Left colon (tissue), 2 donors: Measurements from ENCODE around the gene PDE4DIP. TPM values are rescaled to one million over a fixed set of nuclear protein-coding genes. Genes with fewer than 3 reads are reported as not detected.
A peak's percentile ranks its signal among the peaks of the same experiment; 100 is the strongest.
"Not testable (repeated sequence)": the region's sequence is repeated elsewhere in the genome, so short reads cannot be mapped to it uniquely, and the experiment has no call there.

Experiments
- ATAC-seq: fragments of 200-7000 bp; cut with Tn5 transposase; one replicate; pipeline ENCODE4 v1.9.1; 2020; ENCODE audit warnings: mild to moderate bottlenecking, moderate library complexity
- DNase-seq, 2 donors: peaks; one replicate each; pipeline ENCODE4 v3.0.0-alpha.2; 2020
- intact Hi-C, 2 donors: fragments of 100-400 bp; cut with DNase I in 1 of 2; cut with micrococcal nuclease in 1 of 2; formaldehyde crosslinking; loops; one replicate each; pipeline versions ENCODE4 v1.11.2 to v1.14.0; 2022; cut with DNase I, micrococcal nuclease
- total RNA-seq, 2 donors: library from RNA; stranded (reverse); fragmentation: NEBNext Ultra II Directional; extraction: Animal tissue kit (Norgen Biotek cat#: 25700); gene quantifications; one replicate each; pipeline ENCODE4 v1.2.1, GENCODE V29; 2021
- donor health status: DM: no; HTN: no; CAD: no.
- donor health status: DM: yes; HTN: yes; CAD: no.

Gene PDE4DIP
- total RNA-seq, 2 donors from 2014 or later: 50.6 to 74.1 TPM

DNA sequence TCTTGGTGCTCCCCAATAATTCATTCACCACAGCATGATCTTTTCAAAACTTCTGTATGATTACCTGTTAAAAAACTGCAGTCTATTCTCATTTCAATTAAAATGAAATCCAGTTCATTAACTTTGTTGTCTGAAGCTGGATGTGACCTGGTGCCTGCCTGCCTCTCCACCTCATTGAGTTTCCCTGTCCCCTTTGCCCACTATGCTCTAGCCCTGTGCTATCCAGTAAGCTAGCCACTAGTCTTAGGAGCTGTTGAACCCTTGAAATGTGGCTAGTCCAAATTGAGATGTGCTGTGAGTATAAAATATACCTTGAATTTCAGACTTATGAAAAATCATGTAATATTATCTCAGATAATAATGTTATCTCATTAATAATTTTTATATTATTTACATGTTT is 114.1 kb downstream of the PDE4DIP start:
- ATAC-seq, intact Hi-C loops, DNase-seq: not testable (repeated sequence)

DNA sequence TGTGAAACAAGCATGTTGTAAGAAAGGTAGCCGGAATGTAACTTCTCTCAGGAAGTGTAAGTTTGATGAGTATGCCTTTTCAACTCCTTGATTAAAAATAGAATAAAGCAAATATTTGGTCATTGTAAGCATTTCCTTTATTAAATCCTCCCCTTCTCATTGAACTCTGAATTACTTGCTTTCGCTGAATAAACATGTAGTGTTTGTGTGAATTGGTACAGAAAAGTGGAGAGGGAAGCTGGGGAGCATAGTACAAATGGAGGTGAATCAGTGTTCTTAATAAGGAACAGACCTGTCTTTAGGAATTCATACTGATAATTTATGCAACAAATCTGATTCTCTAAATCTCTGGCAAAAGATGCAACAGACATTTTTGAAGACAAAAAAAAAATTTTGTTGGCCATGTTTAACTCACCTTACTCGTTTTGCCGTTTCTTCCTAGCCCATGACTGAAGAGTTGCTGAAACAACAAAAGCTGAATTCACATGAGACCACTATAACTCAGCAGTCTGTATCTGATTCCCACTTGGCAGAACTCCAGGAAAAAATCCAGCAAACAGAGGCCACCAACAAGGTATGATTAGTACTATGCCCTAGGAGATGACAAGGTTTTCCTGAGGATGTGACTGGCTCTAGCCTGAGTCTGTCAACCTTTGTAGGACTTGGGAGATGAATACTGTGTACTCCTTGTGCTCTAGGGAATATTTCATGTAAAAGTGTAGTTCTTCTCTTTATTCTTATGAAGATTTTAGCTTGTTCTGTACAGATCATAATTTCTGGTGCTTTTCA is 116.2 kb downstream of the PDE4DIP start:
- DNase-seq, ATAC-seq, intact Hi-C loops: not testable (repeated sequence)

DNA sequence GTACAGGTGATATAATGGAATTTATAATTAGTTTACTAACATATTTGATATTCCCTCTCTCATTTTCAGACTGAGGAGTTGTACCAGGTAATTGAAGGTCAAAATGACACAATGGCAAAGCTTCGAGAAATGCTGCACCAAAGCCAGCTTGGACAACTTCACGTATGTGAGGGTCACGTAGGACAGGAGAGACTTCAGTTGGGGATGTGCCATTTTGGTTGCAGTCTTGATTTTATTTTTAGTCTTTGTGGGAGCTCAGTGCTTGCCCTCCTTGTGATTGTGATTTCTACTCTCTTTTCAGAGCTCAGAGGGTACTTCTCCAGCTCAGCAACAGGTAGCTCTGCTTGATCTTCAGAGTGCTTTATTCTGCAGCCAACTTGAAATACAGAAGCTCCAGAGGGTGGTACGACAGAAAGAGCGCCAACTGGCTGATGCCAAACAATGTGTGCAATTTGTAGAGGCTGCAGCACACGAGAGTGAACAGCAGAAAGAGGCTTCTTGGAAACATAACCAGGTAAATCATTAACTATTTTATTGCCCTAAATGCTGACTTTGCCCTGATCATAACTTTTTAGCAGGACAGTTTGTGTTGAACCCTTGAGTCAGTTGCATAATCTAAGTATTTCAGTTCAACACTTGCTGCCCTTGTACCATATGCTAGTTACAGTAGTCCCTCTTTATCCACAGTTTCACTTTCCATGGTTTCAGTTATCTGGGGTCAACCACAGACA is 118.1 kb downstream of the PDE4DIP start:
- intact Hi-C loops, DNase-seq: not testable (repeated sequence)
- peak; percentile 91 for ATAC-seq

DNA sequence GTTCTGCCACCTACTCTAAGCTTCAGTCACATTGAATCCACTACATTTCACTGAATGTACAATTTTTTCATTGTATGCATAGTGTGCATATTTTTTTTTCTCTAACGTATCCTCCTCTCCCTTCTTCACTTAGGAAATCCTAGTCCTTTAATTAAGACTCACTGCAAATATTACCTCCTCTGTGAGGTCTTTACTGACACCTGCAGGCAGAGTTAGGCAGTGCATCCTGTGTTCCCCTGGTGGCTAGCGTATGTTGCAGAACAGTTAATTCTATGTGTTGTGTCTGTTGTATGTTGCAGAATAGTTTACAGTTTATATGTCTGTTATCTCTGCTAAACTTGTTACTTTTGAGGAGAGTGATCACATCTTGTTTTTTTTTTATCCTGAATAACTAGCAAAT is 121.9 kb downstream of the PDE4DIP start:
- intact Hi-C loops, DNase-seq: not testable (repeated sequence)
- ATAC-seq: peak; percentile 49

DNA sequence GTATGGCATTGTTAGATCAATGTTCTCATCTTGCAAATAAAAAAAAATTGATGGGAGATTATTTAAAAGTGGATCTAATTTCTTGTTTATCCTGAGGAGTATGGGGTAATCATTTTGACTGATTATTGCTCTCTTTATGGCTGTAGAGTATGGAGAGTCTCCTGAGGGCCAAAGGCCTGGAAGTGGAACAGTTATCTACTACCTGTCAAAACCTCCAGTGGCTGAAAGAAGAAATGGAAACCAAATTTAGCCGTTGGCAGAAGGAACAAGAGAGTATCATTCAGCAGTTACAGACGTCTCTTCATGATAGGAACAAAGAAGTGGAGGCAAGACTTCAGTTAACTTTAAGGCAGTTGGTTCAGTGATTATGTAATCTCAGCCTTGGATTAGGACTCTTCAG is 123.4 kb downstream of the PDE4DIP start:
- intact Hi-C loops, DNase-seq, ATAC-seq: not testable (repeated sequence)

DNA sequence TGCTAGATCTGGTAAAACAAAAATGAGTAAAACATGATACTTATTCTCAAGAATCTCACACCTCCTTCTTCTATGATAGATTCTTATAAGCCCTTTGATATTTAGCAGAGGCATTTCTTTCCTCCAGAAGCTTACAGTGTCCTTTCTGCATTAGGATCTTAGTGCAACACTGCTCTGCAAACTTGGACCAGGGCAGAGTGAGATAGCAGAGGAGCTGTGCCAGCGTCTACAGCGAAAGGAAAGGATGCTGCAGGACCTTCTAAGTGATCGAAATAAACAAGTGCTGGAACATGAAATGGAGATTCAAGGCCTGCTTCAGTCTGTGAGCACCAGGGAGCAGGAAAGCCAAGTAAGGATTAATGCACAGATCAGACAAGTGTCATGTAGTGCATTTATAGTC is 124.5 kb downstream of the PDE4DIP start:
- ATAC-seq, DNase-seq, intact Hi-C loops: not testable (repeated sequence)

DNA sequence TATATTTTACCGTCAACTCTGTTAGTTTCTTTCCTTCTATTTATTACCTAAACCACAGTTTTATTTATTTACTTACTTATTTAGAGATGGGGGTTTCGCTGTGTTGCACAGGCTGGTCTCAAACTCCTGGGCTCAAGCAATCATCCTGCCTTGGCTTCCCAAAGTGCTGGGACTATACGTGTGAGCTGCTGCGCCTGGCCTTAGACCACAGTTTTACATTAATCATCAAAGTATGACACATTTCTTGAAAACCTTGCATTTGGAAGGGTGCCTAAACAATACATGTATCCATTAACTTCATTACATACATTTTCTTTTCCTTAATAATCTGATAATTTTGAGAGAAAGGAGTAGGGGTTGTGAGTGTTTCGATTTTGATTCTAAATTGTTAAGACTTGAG is 124.9 kb downstream of the PDE4DIP start:
- ATAC-seq, DNase-seq, intact Hi-C loops: not testable (repeated sequence)

DNA sequence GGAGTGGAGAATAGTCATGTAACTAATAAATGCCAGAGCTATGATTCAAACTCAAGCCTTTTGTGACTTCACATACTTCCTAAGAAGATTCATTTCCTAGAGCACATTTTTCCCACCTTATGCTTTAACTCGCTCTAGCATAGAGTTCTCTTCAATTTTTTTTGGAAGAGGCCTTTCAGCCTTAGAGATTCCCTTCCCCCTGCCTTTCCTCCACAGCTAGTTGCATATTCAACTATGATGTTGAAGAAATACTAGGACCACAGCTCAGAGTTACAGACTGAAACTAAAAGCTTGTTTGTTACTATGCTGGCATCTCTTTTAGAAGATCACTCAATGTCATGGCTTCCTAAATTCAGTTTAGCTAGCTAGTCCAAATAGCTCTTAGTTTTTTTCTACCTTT is 131.2 kb downstream of the PDE4DIP start:
- ATAC-seq, DNase-seq, intact Hi-C loops: not testable (repeated sequence)

DNA sequence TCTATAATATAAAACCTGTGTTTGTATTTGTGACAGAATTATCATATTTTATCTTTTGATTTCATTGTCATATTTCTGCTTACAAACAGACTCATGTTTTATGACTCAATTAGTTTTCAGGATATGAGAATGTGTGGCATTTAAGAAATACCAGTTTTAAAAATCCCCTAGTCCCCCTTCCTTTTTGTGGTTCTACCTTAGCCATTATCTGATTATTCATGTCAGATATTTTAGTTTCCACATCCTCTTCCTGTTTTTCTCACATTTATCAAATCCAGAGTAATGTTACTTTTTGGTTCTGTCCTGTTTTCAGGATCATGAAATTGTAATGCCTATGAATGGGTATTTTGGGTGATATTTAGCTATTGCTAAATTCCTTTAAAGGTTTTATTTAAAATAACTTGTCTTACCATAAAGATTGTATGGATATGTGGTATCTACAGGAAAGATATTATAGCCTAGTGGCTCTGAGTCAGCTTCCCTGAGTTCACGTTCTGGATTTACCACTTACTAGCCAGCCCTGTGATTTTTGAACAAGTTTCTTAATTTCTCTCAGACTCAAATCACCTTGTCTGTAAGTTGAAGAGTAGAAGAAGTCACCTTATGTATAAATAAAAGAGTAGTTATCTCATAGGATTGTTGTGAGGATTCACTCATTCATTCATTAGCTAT is 131.8 kb downstream of the PDE4DIP start:
- intact Hi-C loops, ATAC-seq, DNase-seq: not testable (repeated sequence)

DNA sequence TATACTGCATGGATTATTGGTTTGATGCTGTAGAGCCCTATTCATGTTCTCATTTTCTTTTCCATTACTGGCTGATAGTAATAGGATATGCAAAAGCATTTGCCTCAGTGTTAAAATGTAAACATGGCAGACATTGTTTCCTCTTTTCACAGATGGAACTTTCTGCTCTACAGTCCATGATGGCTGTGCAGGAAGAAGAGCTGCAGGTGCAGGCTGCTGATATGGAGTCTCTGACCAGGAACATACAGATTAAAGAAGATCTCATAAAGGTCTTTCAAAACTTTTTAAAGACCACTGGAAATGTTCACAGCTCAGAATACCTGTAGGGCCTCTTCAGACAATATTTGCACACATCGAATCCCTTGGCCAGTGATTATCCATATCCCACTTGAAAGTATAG is 133.6 kb downstream of the PDE4DIP start:
- intact Hi-C loops, ATAC-seq, DNase-seq: not testable (repeated sequence)

DNA sequence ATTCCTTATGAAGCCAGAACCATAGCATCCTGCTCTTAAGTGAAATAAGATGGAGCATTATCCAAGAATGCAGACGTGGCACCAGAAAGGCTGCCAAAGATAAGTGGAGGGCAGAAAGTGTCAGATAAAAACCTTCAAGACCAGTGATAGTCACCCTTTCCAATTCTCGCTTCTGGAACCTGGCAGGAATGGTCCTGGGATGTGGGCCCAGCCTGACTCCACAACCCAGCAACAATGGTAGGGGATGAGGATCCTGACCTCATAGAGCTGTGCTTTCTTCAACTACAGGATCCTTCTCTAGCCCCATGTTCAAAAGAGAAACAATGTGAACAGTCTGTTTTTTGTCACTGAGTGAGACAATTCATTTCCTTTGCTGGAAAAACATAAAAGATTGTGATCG is 145.2 kb downstream of the PDE4DIP start:
- intact Hi-C loops, DNase-seq, ATAC-seq: not testable (repeated sequence)

DNA sequence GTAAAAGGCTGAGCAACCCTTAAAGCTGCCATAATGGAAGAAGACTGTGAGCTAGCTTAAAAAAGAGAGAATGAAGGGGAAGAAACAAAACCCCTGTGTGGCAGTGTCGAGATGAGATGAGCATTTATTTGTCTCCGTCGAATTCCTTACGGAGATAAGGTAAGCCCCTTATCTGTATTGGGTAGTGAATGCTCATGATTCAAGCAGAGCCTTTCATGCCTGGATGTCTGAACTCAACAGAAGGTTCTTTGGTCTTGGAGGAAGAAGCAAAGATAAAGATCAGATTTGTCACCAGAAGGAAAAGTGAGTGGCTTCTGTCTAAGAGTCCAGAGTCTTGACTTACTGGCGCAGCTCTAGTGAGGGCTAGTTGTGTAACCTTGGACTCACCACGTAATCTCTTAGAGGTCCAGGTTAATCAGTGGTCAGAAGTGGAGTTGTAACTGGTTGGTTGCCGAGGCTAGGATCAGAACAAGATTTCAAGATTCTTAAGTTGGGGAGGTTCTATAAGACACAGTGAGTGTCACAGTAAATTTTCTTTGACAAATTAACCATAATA is 146.1 kb downstream of the PDE4DIP start:
- ATAC-seq, DNase-seq, intact Hi-C loops: not testable (repeated sequence)

DNA sequence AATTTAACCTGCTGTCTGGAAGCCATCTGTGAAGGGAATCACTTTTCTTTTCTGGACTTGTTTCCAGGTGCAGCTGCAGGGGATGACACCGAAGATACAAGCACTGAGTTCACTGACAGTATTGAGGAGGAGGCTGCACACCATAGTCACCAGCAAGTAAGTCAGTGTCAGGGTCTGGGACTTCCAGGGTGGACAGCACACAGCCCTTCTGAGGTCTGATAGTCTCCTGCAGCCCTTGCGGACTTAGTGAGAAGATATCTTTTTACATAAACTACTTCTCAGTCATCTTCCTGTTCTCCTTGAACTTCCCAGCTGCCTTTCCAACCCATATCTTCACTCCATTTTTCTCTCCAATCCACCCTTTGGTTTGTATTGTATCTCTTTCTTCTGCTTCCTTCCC is 147.6 kb downstream of the PDE4DIP start:
- DNase-seq, ATAC-seq, intact Hi-C loops: not testable (repeated sequence)

DNA sequence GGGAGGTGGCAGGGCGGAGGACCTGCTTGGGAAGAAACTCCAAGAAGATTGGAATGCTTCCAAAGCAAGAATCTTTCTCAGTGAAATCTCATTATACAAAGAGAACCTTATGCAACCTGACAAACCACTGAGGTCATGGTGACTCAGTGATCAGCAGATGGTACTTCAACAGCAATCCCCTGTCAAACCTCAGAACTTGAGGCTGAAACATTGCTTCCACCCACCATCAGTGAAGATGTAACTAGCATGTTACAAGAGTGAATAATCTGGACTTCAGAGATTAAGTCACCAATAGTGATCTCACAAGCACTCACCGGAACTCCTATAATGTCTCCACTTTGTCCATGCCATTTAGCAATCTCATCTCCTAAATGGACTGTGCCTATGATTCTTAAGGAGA is 148.1 kb downstream of the PDE4DIP start:
- ATAC-seq, intact Hi-C loops, DNase-seq: not testable (repeated sequence)

DNA sequence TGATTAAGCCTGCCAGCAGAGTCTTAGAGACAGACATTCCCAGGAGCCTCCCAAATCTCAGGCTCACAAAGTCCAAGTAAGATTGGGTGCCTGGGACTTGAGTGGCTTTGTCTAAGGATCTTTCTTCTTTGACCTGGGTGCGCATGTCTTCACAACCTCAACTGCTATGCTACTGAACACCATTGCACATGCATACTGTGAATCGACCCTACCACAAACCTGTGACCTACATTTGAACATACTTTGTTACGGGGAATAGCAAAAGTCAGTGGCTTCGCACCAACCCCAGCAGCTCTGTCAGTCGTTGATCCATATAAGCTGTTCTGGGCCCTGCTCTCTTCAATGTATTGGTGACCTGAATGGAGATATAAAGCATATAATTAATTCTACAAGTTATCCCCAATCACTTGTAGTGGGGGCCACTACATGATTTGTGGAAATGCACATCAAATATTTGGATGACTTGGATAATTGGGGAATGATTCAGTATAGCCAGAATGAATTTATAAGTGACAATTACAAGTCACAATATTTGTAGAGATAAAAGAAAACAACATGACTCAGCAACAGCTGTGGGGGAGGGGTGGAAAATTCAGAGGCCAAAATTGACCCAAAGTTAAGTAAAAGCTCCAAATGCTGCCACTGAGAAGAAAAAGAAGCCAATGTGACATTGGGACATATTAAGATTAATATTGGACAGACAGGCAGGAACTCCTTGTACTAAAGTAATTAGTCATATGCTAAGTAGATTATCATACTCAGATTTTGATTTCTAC is 152.4 kb downstream of the PDE4DIP start:
- ATAC-seq, DNase-seq, intact Hi-C loops: not testable (repeated sequence)

DNA sequence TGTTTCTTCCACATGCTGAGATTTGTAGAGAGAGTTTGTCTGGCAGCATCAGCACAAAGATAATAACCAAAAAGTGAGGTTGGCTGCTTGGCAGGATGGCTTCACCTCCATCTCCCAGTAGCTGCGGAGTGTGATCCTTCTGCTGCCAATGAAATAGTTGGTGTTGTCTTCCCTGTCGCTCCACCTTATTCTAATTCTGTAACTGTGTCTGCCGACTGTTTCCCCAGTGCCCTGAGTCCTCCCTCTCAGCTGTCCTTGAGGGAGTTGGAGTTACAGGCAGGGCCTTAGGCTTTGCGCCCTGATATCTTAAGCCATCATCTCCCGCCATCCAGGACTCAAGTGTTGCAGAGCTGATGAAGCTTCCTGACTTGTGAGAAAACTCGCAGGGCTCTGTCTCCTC is 153.2 kb downstream of the PDE4DIP start:
- intact Hi-C loops, ATAC-seq, DNase-seq: not testable (repeated sequence)

DNA sequence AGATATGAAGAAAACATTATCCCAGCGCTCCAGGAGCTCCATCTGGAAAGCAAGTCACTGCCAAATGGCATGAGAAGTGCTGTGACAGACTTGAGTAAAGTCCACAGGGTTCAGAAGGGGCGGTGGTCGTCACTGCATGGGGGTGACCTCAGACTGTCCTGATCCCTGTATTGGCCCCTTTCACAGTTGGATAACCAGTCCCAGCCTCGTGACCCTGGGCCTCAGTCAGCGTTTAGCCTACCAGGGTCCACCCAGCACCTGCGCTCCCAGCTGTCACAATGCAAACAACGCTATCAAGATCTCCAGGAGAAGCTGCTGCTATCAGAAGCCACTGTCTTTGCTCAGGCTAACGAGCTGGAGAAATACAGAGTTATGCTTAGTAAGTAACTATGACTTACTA is 158.4 kb downstream of the PDE4DIP start:
- DNase-seq, intact Hi-C loops: not testable (repeated sequence)
- ATAC-seq: peak; percentile 20

DNA sequence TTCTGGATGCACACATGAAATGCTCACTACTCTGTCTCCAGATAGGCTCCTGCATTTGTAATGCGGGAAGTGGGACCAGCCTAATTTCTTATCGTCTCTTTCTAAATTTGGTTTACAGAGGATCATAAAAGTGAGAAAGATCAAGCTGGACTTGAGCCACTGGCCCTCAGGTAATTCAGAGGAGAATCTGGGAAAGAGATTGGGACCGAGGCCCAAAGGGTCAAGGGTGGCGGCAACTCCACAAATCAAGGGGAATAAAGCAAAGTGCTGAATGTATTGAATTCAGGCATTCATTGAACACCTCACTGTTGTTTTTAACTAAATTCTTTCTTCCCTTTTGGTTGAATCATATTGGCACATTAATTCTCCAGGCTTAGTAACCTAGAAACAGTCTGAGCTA is 164.1 kb downstream of the PDE4DIP start:
- intact Hi-C loops, ATAC-seq, DNase-seq: not testable (repeated sequence)
